ENCODE data around the gene ADGRL3.

ADGRL3 gene

GRCh38 chr4:61251129-61251528, 51.0 kb downstream of the ADGRL3 start:
- TF ChIP-seq CTCF (IDR thresholded peaks at IDR 0.05; ENCODE audit: control insufficient read depth, insufficient read depth, low read depth, low read length, missing control alignments) = no peak
- no peak for DNase-seq (ENCODE audit: low read depth)

GRCh38 chr4:61254406-61254805, 54.3 kb downstream of the ADGRL3 start:
- no peak for TF ChIP-seq CTCF (IDR thresholded peaks at IDR 0.05; ENCODE audit: control insufficient read depth, insufficient read depth, low read depth, low read length, missing control alignments)
- DNase-seq (ENCODE audit: low read depth) = no peak
- H3K4me3 ChIP-seq (ENCODE audit: control insufficient read depth, low read depth, low read length) = no peak overlapping the region

More at GRCh38 chr4:61251129-61251528, 51.0 kb downstream of the ADGRL3 start:
- no peak overlapping the region for H3K4me3 ChIP-seq (ENCODE audit: control insufficient read depth, low read depth, low read length)

- DNase-seq (ENCODE audit: low read depth) = no peak
- TF ChIP-seq CTCF (IDR thresholded peaks at IDR 0.05; ENCODE audit: control insufficient read depth, insufficient read depth, low read depth, low read length, missing control alignments) = no peak
- no peak overlapping the region for H3K4me3 ChIP-seq (ENCODE audit: control insufficient read depth, low read depth, low read length)
These were observed 73.1 kb downstream of the ADGRL3 start for GRCh38 chr4:61273233-61273632.

GRCh38 chr4:61274286-61274685, 74.2 kb downstream of the ADGRL3 start:
- no peak for TF ChIP-seq CTCF (IDR thresholded peaks at IDR 0.05; ENCODE audit: control insufficient read depth, insufficient read depth, low read depth, low read length, missing control alignments)
- H3K4me3 ChIP-seq (ENCODE audit: control insufficient read depth, low read depth, low read length) = no peak overlapping the region
- DNase-seq (ENCODE audit: low read depth) = no peak

- H3K4me3 ChIP-seq (ENCODE audit: control insufficient read depth, low read depth, low read length) = no peak overlapping the region
- DNase-seq (ENCODE audit: low read depth) = no peak
- TF ChIP-seq CTCF (IDR thresholded peaks at IDR 0.05; ENCODE audit: control insufficient read depth, insufficient read depth, low read depth, low read length, missing control alignments) = no peak
These were observed 75.1 kb downstream of the ADGRL3 start for GRCh38 chr4:61275241-61275640.

GRCh38 chr4:61276029-61276428, 75.9 kb downstream of the ADGRL3 start:
- TF ChIP-seq CTCF (IDR thresholded peaks at IDR 0.05; ENCODE audit: control insufficient read depth, insufficient read depth, low read depth, low read length, missing control alignments) = no peak
- DNase-seq (ENCODE audit: low read depth) = no peak
- H3K4me3 ChIP-seq (ENCODE audit: control insufficient read depth, low read depth, low read length) = no peak overlapping the region
